ENCODE results near the gene RPL36AL.
"Not testable (repeated sequence)": the region's sequence is repeated elsewhere in the genome, so short reads cannot be mapped to it uniquely, and the experiment has no call there.

RPL36AL gene

DNA sequence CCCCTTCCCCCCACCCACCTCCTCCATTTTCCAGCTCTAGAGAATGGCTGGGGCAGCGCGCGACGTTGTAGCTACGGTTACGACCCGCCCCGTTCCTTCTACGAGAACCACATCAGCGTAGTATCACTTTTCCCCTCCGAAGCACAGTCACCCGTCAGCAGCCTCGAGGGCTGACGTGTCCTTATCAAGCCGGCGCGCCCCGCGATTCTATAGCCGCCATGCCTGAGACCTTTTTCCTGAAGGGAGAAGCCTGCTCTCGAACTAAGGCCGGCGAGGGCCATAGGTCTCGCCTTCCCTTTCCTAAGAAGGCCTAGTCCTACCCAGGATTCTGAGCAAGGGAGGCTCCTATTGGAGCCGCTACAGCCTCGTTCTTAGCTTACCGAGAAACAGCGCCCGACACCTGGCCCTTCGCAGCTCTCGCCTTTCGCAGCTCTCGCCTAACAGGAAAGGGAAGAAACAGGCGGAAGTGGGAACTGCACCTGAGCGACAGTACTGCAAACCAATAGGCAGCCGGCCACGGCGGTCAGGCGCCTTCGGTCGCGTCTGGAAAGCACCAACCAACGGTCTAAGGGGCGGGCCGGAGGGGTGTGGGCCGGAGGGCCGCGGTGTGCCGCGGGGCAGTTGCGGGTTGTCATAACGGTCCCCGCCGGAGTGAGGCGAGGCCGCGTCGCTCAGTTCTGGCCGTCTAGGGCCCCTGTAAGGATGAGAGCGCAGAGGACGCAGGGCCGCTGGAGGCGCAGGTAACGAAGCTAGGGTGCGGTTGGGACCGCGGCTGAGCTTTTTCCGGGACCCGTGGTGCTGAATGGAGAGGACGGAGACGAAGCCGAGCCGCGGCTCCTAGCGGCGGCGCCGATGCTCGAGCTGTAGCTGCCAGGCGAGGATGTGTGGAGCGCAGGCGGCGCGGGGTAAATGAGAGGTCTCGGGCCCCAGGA lies at the start of gene RPL36AL, which contains the start of gene MGAT2:
RPL36AL (minus strand) TSS at position 445 of the 932 bp plus-strand sequence. CDS start 1,522 bp downstream, outside the sequence.
MGAT2 (plus strand) TSS at position 618 of the 932 bp plus-strand sequence. CDS start 470 bp downstream, outside the sequence.
- peaks cover 93% of the 10 kb centered on the region for H3K36me3 Mint-ChIP-seq (ENCODE audit: low read depth)
- peak; percentile 97 for DNase-seq
- no peaks in the 10 kb centered on the region for H3K27me3 Mint-ChIP-seq
- H3K9me3 Mint-ChIP-seq: no peaks in the 10 kb centered on the region
- peak within 1 kb of the TSS; percentile 99 for H3K27ac Mint-ChIP-seq
- peaks cover 66% of the 10 kb centered on the region for H3K4me1 Mint-ChIP-seq (ENCODE audit: low read depth)
- peak within 1 kb of the TSS; percentile 99 for H3K4me3 Mint-ChIP-seq

DNA sequence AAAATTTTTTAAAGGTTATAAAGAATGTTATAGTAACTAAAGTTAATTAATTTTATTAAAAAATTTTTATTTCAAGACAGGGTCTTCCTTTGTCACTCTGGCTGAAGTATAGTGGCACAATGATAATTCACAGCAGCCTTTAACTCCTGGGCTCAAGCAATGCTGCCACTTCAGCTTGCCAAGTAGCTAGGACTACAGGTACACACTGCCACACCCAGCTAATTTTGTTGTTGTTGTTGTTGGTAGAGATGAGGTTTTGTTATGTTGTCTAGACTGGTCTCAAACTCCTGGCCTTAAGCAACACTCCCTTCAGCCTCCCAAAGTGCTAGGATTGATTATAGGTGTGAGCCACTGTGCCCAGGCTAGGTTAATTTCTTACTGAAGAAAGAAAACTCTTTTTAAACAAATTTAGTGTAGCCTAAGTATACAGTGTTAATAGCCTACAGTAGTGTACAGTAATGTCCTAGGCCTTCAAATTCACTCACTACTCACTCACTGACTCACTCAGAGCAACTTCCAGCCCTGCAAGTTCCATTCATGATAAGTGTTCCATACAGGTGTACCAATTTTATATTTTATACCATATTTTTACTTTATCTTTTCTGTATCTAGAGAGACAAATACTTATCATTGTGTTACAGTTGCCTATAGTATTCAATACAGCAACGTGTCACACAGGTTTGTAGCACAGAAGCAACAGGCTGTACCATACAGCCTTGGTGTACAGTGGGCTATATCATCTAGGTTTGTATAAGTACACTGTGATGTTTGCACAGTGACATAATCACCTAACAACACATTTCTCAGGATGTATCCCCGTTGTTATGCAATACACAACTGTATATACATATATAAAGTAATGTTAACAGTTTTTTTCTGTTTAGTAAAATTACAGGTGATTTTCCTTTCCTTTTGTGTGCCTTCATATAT lies 39.4 kb upstream of the RPL36AL start:
- H3K27me3 Mint-ChIP-seq: no peaks in the 10 kb centered on the region
- no peaks in the 10 kb centered on the region for H3K9me3 Mint-ChIP-seq
- peaks cover 62% of the 10 kb centered on the region for H3K36me3 Mint-ChIP-seq (ENCODE audit: low read depth)
- H3K4me1 Mint-ChIP-seq (ENCODE audit: low read depth): no peaks in the 10 kb centered on the region
- no peak overlapping the region for H3K27ac Mint-ChIP-seq
- H3K4me3 Mint-ChIP-seq: no peak overlapping the region
- no peak for DNase-seq

DNA sequence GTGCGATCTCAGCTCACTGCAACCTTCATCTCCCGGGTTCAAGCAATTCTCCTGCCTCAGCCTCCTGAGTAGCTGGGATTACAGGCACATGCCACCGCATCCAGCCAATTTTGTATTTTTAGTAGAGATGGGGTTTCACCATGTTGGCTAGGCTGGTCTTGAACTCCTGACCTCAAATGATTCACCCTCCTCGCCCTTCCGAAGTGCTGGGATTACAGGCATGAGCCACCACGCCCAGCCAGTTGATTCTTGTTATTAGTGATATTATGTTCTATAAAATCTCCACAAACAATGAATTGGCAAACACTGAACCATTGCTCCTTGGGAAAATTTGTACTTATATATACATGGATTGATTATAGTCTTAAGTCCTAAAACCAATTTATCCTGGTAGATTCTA lies 37.1 kb upstream of the RPL36AL start:
- H3K36me3 Mint-ChIP-seq (ENCODE audit: low read depth): peaks cover 55% of the 10 kb centered on the region
- DNase-seq; H3K27me3 Mint-ChIP-seq; H3K4me1 Mint-ChIP-seq (ENCODE audit: low read depth); H3K9me3 Mint-ChIP-seq; H3K27ac Mint-ChIP-seq; H3K4me3 Mint-ChIP-seq: not testable (repeated sequence)

DNA sequence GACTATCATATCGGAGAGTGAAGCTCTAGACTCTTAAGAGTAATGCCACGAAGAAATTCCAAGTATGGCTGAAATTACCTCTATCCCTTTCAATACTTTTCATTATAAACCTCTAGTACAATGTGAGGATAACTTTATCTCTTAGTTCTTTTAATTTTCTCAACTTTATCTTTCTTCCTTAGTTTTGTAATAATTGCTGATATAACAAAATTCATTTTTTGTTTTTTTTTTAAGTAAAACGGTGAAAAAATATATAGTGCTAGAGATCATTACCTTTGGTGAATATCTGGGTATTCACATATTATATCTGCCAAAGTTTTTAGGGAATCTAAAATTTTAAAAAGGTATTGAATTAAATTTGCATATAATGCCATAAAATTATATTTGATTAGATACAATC lies 34.1 kb upstream of the RPL36AL start:
- no peak overlapping the region for H3K27ac Mint-ChIP-seq
- no peaks in the 10 kb centered on the region for H3K27me3 Mint-ChIP-seq
- no peak overlapping the region for H3K4me3 Mint-ChIP-seq
- H3K9me3 Mint-ChIP-seq: no peaks in the 10 kb centered on the region
- no peaks in the 10 kb centered on the region for H3K4me1 Mint-ChIP-seq (ENCODE audit: low read depth)
- peaks cover 52% of the 10 kb centered on the region for H3K36me3 Mint-ChIP-seq (ENCODE audit: low read depth)
- no peak for DNase-seq

DNA sequence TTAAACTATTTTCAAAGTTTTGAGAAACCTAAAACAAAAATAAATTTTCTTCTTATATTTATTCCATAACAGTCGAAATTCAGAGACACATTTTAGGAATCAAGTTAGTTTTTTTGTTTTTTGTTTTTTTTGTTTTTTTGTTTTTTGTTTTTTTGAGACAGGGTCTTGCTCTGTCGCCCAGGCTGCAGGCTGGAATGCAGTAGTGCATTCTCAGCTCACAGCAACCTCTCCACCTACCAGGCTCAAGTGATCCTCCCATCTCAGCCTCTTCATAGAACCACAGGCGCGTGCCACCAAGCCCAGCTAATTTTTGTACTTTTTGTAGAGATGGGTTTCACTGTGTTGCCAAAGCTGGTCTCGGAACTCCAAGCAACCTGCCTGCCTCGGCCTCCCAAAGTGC lies 33.1 kb upstream of the RPL36AL start:
- Mint-ChIP-seq H3K9me3 (no peaks in the 10 kb centered on the region), H3K27ac (no peak overlapping the region), H3K4me3 (no peak overlapping the region), H3K36me3 (ENCODE audit: low read depth) (peaks cover 51% of the 10 kb centered on the region), H3K27me3 (no peaks in the 10 kb centered on the region), H3K4me1 (ENCODE audit: low read depth) (no peaks in the 10 kb centered on the region)
- no peak for DNase-seq

GRCh38 chr14:49642163-49642562 lies 21.7 kb upstream of the RPL36AL start:
- no peak overlapping the region for H3K4me3 Mint-ChIP-seq
- no peaks in the 10 kb centered on the region for H3K27me3 Mint-ChIP-seq
- H3K36me3 Mint-ChIP-seq (ENCODE audit: low read depth): peaks cover 73% of the 10 kb centered on the region
- H3K9me3 Mint-ChIP-seq: no peaks in the 10 kb centered on the region
- H3K27ac Mint-ChIP-seq: peak overlapping the region; percentile 6
- no peak for DNase-seq
- H3K4me1 Mint-ChIP-seq (ENCODE audit: low read depth): peaks cover 48% of the 10 kb centered on the region

GRCh38 chr14:49641697-49642129 lies 21.3 kb upstream of the RPL36AL start:
- Mint-ChIP-seq H3K4me3 (no peak overlapping the region), H3K27me3 (no peaks in the 10 kb centered on the region), H3K4me1 (ENCODE audit: low read depth) (peaks cover 49% of the 10 kb centered on the region), H3K36me3 (ENCODE audit: low read depth) (peaks cover 73% of the 10 kb centered on the region), H3K9me3 (no peaks in the 10 kb centered on the region), H3K27ac (peak overlapping the region; percentile 24)
- no peak for DNase-seq

DNA sequence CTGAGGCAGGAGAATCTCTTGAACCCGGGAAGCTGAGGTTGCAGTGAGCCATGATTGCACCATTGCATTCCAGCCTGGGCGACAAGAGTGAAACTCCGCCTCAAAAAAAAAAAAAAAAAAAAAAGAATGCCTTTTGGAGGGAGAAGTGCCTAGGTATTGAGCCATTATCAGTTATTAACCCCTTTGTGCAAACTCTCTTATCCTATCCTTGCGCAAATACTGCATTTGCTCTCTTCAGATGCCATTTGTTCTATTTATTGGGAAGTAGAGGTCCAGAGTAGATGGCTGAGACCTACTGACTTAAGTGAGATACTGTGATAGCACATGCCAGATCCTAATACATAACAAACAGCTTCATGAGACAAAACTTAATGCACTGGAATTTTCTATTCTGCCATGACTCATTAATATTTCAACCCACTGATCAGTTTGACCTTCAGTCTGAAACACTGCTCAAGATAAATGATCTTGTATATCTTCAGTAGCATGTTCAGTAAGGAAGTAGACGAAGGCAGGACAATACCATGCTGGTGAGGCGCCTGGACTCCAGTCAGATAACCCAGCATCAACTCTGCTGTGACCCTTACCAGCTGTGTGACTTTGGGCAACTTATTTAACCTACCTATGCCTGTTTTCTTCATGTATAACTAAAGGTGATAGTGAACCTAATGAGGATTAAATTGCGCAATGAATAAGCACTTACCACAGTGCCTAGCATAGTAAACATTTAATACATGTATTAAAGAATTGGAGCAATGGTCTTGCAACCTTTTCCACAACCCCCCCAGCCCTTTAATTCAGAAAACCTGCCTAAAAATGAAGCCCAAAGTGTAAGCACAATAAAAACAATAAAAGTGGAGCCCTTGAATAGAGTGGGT lies 20.4 kb upstream of the RPL36AL start:
- no peaks in the 10 kb centered on the region for H3K27me3 Mint-ChIP-seq
- H3K27ac Mint-ChIP-seq: peak overlapping the region; percentile 24
- peaks cover 57% of the 10 kb centered on the region for H3K4me1 Mint-ChIP-seq (ENCODE audit: low read depth)
- no peaks in the 10 kb centered on the region for H3K9me3 Mint-ChIP-seq
- DNase-seq: no peak
- peaks cover 76% of the 10 kb centered on the region for H3K36me3 Mint-ChIP-seq (ENCODE audit: low read depth)
- no peak overlapping the region for H3K4me3 Mint-ChIP-seq

- Mint-ChIP-seq H3K36me3 (ENCODE audit: low read depth) (peaks cover 86% of the 10 kb centered on the region), H3K4me1 (ENCODE audit: low read depth) (peaks cover 58% of the 10 kb centered on the region)
- no peak for DNase-seq
These were observed 17.2 kb upstream of the RPL36AL start for GRCh38 chr14:49637534-49638078.

GRCh38 chr14:49636866-49637265 lies 16.4 kb upstream of the RPL36AL start:
- H3K4me1 Mint-ChIP-seq (ENCODE audit: low read depth): peaks cover 54% of the 10 kb centered on the region
- DNase-seq: no peak
- peak overlapping the region; percentile 92 for H3K4me3 Mint-ChIP-seq
- peak overlapping the region; percentile 75 for H3K27ac Mint-ChIP-seq
- H3K9me3 Mint-ChIP-seq: no peaks in the 10 kb centered on the region
- H3K36me3 Mint-ChIP-seq (ENCODE audit: low read depth): peaks cover 87% of the 10 kb centered on the region
- H3K27me3 Mint-ChIP-seq: no peaks in the 10 kb centered on the region

More at GRCh38 chr14:49637534-49638078, 17.2 kb upstream of the RPL36AL start:
- no peaks in the 10 kb centered on the region for H3K9me3 Mint-ChIP-seq
- H3K27me3 Mint-ChIP-seq: no peaks in the 10 kb centered on the region
- peak overlapping the region; percentile 9 for H3K4me3 Mint-ChIP-seq
- H3K27ac Mint-ChIP-seq: peak overlapping the region; percentile 75

DNA sequence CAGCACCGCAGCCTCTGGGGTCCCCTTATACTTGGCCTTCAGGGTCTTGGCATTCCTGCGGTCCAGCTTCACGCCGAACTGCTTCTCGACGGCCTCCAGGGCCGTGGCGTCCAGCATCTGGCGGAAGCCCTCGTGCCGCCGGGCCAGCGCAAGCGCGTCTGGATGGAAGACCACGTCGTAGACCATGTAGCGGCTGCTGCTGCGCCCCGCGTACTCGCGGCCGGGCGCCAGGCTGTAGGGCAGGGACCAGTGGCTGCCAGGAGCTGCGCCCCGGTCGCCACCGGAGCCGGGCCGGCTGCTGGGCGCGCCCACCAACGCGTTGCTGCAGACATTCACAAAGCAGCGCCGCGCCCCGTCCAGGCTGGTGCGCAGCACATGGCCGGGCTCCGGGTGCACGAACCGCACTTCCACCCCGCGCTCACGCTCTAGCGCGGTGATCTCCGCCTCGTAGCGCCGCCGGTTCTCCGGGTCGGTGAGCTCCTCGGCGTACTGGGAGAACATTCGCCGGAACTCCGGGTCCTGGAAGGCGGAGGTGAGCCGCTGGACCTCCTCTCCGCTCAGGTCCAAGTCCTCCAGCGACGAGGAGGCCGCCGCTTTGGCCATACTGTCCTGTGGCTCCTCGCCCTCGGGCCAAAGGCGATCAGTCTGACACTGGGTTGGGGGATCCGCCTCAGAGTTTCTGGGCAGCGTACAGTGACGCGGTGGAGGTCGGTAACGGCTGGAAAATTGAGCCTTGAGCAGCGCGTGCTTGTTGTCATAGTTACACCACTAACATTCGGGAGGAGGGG lies 14.3 kb upstream of the RPL36AL start, which contains the start of gene DNAAF2:
DNAAF2 (minus strand) TSS at position 698 of the 788 bp plus-strand sequence; CDS start at position 603, 95 bp downstream.
- Mint-ChIP-seq H3K4me3 (peak within 1 kb of the TSS; percentile 92), H3K27me3 (no peaks in the 10 kb centered on the region), H3K36me3 (ENCODE audit: low read depth) (peaks cover 84% of the 10 kb centered on the region)

GRCh38 chr14:49633640-49634546 lies 13.5 kb upstream of the RPL36AL start:
- H3K4me3 Mint-ChIP-seq: peak overlapping the region; percentile 92
- H3K4me1 Mint-ChIP-seq (ENCODE audit: low read depth): peaks cover 53% of the 10 kb centered on the region
- peaks cover 78% of the 10 kb centered on the region for H3K36me3 Mint-ChIP-seq (ENCODE audit: low read depth)
- no peaks in the 10 kb centered on the region for H3K9me3 Mint-ChIP-seq
- peak; percentile 95 for DNase-seq
- H3K27ac Mint-ChIP-seq: peak overlapping the region; percentile 97
- no peaks in the 10 kb centered on the region for H3K27me3 Mint-ChIP-seq

More for the DNA sequence above, 14.3 kb upstream of the RPL36AL start, which contains the start of gene DNAAF2:
- peak within 1 kb of the TSS; percentile 97 for H3K27ac Mint-ChIP-seq
- peaks cover 52% of the 10 kb centered on the region for H3K4me1 Mint-ChIP-seq (ENCODE audit: low read depth)
- no peaks in the 10 kb centered on the region for H3K9me3 Mint-ChIP-seq
- no peak for DNase-seq
